Heart left ventricle (tissue), 13 donors: Measurements from ENCODE around the gene ZNF573.

Experiments used
- CTCF ChIP-seq, 12 donors: fragments of 200-600 bp; sonication (generic) in 4 of 12; IDR thresholded peaks; one replicate each; pipeline versions ENCODE4 v1.5.0 to v1.8.0; 2018 to 2022; ENCODE audit warnings: antibody characterized with exemption in 12 of 12, mild to moderate bottlenecking in 5 of 12
- POLR2A ChIP-seq, 2 donors: fragments of 450-650 bp; IDR thresholded peaks; one replicate each; pipeline ENCODE4 v1.6.1; 2017; ENCODE audit warnings: antibody characterized with exemption in 2 of 2, mild to moderate bottlenecking in 2 of 2, moderate library complexity in 2 of 2
- donor health status: ischemic (EF 13 %, LVEDD 7.1; RV severe dilation, severe dysfunction).
- donor health status: DM: no; HTN: yes; CAD: no.
- donor health status: DM: no; HTN: no; CAD: no.
- donor health status: ischemic (EF 25% LVEDD 6.9; RV normal size, moderate dysfunction).
- donor health status: ischemic (EF 25% LVEDD 5.7; RV mildly dilated, moderate dysfunction).
- donor health status: ischemic (EF 35%, LVEDD 5.7; RV mildly dilated, moderate dysfunction).
- donor health status: nonischemic (EF 11% LVEDD 7.7; RV severe dilation, severe dysfunction).
- donor health status: DM: yes; HTN: yes; CAD: no.
- donor health status: PGD.
- donor health status: ischemic (EF 29% LVEDD 5.4; RV normal size, mild dysfunction).
- donor health status: nonischemic (EF 23%, LVEDD 6.1; RV moderate dilation, normal function).

DNA sequence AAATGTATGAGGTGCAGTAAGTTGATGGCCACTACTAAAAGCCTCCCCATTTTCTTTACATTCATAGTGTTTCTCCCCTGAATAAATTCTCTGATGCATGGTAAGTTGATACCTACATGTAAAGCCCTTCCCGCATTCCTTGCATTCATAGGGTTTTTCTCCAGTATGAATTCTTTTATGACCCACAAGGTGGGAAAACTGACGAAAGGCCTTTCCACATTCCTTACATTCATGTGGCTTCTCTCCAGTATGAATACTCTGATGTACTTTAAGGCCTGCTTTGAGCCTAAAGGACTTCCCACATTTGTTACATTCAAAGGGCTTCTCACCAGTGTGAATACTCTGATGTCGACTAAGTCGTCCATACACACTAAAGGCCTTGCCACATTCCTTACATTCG is 80.3 kb downstream of the ZNF573 start:
- TF ChIP-seq CTCF (IDR thresholded peaks at IDR 0.05) (no peak), POLR2A (IDR thresholded peaks at IDR 0.05) (no peak)
